ENCODE results near the gene ATXN7L1. TPM values are rescaled to one million over a fixed set of nuclear protein-coding genes. Genes with fewer than 3 reads are reported as not detected.

The ATXN7L1 gene
- total and polyA plus RNA-seq, 7 donors, result 1.2 to 6.0 (median 3.0) TPM

- no peak for ATAC-seq
- H3K4me1 ChIP-seq, result no peaks in the 10 kb centered on the region
- no peak overlapping the region for H3K27ac ChIP-seq
- H3K27me3 ChIP-seq (ENCODE audit: insufficient read depth in 3 of 3, low read length in 2 of 3), result no peaks in the 10 kb centered on the region
- no peak for TF ChIP-seq CTCF (IDR thresholded peaks at IDR 0.05)
- H3K9me3 ChIP-seq, result no peaks in the 10 kb centered on the region
- intact Hi-C loops (cut with DNase I), result no loop called here
- 87 to 93% (median 88%) methylated on average over 6 of the region's 6 CpGs for WGBS, 3 donors
- DNase-seq, result no peak
- H3K4me3 ChIP-seq, result no peak overlapping the region
- peaks cover 0 to 17% of the 10 kb centered on the region in 2 donors for H3K36me3 ChIP-seq (ENCODE audit: insufficient read depth in 1 of 2, low read depth in 1 of 2)
Measured at GRCh38 chr7:105661625-105662024, 214.8 kb downstream of the ATXN7L1 start.

- ATAC-seq (peak in 1 of 4 donors; percentile 48), DNase-seq (no peak)
- Histone ChIP-seq H3K4me3 (no peak overlapping the region), H3K36me3 (ENCODE audit: insufficient read depth in 1 of 2, low read depth in 1 of 2) (no peaks in the 10 kb centered on the region), H3K9me3 (no peaks in the 10 kb centered on the region), H3K27me3 (ENCODE audit: insufficient read depth in 3 of 3, low read length in 2 of 3) (no peaks in the 10 kb centered on the region), H3K4me1 (peaks cover 14% of the 10 kb centered on the region), H3K27ac (no peak overlapping the region)
- peak; percentile 58 for TF ChIP-seq CTCF (IDR thresholded peaks at IDR 0.05)
- 76 to 79% (median 76%) methylated on average over 7 of the region's 7 CpGs for WGBS, 3 donors
- intact Hi-C loops (cut with DNase I), result loop anchor here in 1 of 2 donors (10.0 kb wide), 1 partner anchor 88 kb away; no protein-coding TSS in a partner anchor
Measured at GRCh38 chr7:105656922-105657521, 219.4 kb downstream of the ATXN7L1 start.

DNA sequence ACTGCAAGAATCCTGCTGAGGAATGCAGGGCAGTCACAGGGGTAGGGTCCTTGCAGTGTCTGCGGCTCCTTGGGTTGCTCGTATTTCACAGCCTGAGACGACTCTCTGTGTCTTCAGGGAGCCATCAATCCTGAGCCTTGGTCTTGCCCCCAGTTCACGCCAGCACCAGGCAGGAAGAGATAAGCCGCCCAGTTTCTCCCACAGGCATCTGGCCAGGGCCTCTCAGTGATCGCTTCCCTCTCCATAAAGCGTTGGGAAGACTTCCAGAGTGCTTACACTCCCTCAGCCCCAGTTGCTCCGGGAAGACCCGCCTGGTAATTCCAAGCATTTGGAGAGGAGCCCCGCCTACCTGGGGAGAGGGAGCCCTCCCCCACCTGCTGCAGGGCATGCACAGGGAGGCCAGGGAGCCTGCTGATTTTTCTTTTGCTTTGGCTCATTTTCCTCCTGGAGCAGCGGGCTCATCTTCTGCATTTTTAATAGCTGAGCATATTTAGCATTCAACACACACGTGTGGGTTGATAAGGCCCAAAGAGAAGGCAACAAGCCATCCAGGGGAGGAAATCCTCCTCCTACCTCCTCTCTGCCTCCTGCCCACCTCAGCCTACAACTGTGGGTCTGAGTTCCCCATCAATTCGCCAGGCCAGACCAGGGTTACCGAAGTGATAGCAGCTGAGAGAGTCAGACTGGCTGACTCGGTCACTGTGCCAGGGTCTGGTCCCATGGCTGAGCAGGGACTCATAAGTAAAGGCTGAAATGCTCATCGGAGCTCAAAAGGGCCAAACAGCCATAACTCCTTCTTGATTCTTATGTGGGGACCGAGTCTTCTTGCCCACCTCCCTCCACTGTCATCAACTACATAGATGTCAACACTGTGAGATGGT is 220.7 kb downstream of the ATXN7L1 start:
- 38 to 39% (median 39%) methylated on average over 17 of the region's 17 CpGs for WGBS, 3 donors
- no peaks in the 10 kb centered on the region for H3K9me3 ChIP-seq
- H3K36me3 ChIP-seq (ENCODE audit: insufficient read depth in 1 of 2, low read depth in 1 of 2), result no peaks in the 10 kb centered on the region
- no peaks in the 10 kb centered on the region for H3K27me3 ChIP-seq (ENCODE audit: insufficient read depth in 3 of 3, low read length in 2 of 3)
- H3K27ac ChIP-seq, result no peak overlapping the region
- H3K4me3 ChIP-seq, result no peak overlapping the region
- DNase-seq, result no peak
- ATAC-seq, result no peak
- intact Hi-C loops (cut with DNase I), result loop anchor here (2.0 to 10.0 kb wide), 2 partner anchors 89 to 385 kb away; no protein-coding TSS in a partner anchor
- no peak for TF ChIP-seq CTCF (IDR thresholded peaks at IDR 0.05)
- H3K4me1 ChIP-seq, result peaks cover 14% of the 10 kb centered on the region

- intact Hi-C loops (cut with DNase I), result loop anchor here (2.0 to 10.0 kb wide), 2 partner anchors 90 to 386 kb away; no protein-coding TSS in a partner anchor
- peaks cover 14% of the 10 kb centered on the region for H3K4me1 ChIP-seq
Measured at GRCh38 chr7:105655067-105655466, 221.3 kb downstream of the ATXN7L1 start.

More at GRCh38 chr7:105655067-105655466, 221.3 kb downstream of the ATXN7L1 start:
- WGBS, 3 donors, result 65 to 71% (median 68%) methylated on average over 3 of the region's 3 CpGs
- no peak for DNase-seq
- Histone ChIP-seq H3K4me3 (no peak overlapping the region), H3K9me3 (no peaks in the 10 kb centered on the region), H3K27me3 (ENCODE audit: insufficient read depth in 3 of 3, low read length in 2 of 3) (no peaks in the 10 kb centered on the region), H3K36me3 (ENCODE audit: insufficient read depth in 1 of 2, low read depth in 1 of 2) (no peaks in the 10 kb centered on the region), H3K27ac (no peak overlapping the region)
- no peak for TF ChIP-seq CTCF (IDR thresholded peaks at IDR 0.05)
- no peak for ATAC-seq

Measured in psoas muscle (tissue), 8 donors.